Measurements from ENCODE around the gene NEDD4.
"Not testable (repeated sequence)": the region's sequence is repeated elsewhere in the genome, so short reads cannot be mapped to it uniquely, and the experiment has no call there.

Gene NEDD4

DNA sequence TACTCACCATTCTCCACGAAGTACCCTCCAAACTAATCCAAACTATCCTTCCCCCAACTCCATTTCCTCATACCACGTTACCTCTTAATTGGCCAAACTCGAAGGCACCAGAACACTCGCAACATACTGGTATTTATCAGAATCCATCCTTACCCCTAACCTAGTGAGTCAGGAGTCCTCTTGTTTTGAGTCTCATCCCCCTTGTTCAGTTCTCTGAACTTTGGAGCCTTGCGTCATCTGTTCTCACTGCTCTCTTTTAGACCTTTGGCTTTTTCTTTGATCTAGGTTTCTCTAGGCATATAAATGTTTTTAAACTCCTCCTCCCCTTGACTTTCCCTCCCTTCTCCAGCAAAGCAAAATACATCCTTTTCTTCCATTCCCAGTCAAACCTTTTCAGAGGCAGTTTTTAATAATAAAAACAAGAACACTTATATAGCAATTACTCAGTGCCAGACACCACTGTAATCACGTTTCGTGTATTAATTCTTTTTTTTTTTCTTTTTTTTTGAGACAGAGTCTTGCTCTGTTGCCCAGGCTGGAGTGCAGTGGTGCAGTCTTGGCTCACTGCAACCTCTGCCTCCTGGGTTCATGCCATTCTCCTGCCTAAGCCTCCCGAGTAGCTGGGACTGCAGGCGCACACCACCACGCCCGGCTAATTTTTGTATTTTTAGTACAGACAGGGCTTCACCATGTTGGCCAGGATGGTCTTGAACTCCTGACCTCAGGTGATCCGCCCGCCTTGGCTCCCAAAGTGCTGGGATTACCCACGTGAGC is 40.7 kb downstream of the NEDD4 start:
- not testable (repeated sequence) for DNase-seq

- DNase-seq, result not testable (repeated sequence)
These were observed 48.8 kb downstream of the NEDD4 start for GRCh38 chr15:55944606-55945005.

- no peak for DNase-seq
These were observed 51.1 kb downstream of the NEDD4 start for GRCh38 chr15:55942332-55942731.

DNA sequence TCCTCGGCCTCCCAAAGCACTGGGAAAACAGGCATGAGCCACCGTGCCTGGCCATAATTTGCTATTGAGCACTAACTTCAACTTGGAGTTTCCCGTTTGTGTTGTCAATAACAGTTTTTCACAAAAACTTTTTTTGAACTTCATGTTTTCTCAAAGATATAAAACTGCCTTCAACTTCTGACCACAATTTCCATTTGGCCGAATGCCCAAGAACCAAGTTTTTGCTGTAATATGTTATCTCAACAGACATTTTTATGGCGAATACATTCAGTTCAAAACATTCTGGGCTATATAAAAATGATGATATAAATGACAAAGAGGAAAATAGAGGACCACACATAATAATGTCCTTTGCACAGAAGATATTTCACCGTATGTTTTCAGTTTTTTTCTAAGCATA is 56.4 kb downstream of the NEDD4 start:
- no peak for DNase-seq

DNA sequence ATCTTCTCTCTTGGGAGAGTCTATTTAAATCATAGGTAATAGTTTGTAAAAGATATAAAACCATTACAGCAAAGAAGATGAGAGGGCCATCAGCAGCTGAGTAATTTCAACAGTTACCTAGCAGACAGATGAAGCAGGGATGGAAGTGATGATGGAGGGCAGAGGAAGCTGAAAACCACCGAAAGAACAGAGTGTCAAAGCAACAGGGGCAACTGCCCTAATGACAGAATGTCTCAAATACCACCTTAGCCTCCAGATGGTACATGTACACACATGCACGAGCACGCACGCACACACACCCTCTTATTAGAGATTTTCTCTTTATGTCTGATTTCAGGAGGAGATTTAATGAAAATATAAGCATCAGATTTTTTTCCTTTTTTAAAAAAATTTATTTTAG is 64.5 kb downstream of the NEDD4 start:
- no peak for DNase-seq

DNA sequence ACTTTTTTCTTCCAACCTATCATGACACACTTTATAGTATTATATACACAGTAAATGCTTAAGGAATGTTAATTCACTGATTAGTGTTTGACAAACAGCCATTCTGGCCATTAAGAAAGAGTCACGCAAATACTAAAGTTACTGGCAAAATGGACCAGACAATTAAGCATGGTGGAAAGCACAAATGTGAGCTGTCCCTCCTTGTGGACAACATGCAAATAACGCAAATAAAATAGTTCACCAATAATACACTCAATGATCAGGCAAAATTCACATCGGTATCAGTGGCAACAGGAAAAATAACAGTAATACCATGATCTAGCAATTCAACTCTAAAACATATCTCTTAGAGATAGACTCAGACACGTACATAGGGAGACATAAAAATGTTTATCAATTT is 71.7 kb downstream of the NEDD4 start:
- no peak for DNase-seq

GRCh38 chr15:55917881-55918296 is 75.5 kb downstream of the NEDD4 start:
- DNase-seq, result no peak

DNA sequence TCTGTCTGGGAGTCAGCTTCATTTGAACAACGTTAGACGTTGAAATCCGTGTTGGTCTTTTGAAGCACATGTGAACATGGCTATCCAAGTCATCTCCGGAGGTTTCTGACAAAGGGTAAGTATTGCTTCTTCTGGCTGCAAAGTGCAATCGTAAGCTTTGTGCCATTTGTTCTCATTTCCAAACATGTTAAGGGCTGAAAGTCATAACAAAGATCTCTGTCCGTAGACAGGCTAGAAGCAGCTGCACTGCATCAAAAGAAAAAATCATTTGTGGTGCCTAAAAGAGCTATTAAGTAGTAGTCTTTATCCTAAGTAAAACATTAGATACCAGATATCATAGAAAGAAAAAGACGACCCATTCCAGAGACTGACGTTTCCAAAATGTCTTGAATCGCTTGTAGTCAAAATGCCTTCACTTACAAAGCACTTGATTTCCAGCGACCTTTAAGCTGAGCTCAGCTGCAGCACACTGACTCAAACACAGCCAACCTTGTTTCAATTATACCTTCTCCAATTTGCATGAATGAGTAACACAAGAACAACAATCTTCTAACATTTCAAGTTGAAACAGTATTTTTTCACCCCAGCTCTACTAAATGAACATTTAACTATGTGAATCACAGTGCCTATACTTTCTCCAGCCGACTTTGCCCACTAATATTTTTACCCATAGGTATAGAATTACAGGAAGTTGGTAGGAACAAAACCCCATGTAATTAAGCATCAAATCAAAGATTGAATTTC is 76.6 kb downstream of the NEDD4 start:
- no peak for DNase-seq

- DNase-seq, result no peak
These were observed 77.4 kb downstream of the NEDD4 start for GRCh38 chr15:55915876-55916567.

DNA sequence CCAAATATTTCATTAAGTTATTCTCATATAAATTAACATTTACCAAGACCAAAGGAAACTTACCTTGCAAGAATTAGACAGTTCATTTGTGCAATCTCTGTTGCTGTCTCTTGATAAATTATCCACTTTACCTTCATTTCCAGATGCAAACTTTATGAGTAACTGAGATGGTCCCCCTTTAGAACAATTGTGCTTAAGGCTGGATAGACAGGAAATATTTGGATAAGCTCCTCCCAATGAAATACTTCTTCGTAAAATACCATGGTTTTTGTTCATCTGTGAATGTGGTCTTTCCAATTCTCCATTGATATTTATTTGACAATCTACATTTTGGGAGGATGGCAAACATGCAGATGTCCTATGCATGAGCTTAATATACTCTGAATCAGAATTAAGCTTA is 78.2 kb downstream of the NEDD4 start:
- DNase-seq, result no peak

DNA sequence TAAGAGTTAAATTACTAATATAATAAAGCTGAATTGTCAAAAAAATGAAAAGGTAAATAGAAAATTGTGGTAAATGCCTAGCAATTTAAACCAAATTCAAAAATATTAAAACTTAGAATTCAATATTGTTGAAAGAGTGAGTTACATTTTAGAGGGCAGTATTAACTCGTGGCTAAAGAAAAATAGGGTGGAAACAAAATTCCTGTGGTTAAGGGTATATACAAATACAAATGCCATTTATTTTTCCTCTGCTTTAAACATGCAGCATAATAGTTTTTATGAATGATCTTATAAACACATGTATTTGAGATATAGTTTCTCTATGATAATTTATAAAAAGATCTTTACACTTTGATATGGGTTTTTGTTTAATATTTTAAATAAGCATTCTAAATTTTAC is 79.0 kb downstream of the NEDD4 start:
- no peak for DNase-seq

- DNase-seq, result no peak
These were observed 80.4 kb downstream of the NEDD4 start for GRCh38 chr15:55912982-55913381.

- DNase-seq, result no peak
These were observed 84.2 kb downstream of the NEDD4 start for GRCh38 chr15:55909036-55909811.

- DNase-seq, result no peak
These were observed 85.6 kb downstream of the NEDD4 start for GRCh38 chr15:55907797-55908196.

DNA sequence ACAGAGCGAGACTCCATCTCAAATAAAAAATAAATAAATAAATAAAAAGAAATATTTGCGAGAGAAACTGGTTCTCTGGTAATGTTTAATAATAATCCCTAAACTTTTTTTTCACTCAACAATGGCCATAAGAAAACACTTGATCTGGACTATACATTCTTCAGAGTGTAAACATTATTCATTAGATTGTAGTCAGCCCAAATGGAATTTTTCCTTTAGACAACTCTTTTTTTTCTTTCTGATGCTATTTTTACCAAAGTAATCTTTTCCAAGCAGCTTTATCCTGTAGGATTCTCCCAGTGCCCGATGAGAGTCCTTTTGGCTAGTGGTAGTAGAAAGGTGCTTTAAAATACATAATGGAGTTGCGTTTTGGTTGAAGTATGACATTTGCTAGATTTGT is 90.4 kb downstream of the NEDD4 start:
- no peak for DNase-seq

GRCh38 chr15:55900019-55900418 is 93.4 kb downstream of the NEDD4 start:
- DNase-seq, result no peak

DNA sequence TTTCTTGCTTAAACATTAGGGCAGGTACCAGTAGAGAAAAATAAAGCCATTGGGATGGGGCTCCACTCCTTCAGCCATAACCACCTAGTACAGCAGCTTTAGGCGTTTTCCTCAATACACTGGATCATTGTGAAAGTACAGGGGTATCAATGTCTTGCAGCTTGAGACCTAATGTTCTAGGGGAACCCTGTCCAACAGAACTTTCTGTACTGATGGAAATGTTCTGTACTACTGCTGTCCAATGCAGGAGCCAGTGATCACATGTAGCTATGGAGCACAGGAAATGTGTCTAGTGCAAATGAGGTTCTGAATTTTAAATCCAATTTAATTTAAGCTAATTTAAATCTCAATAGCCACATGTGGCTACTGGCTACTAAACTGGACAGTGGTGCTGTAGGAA is 93.9 kb downstream of the NEDD4 start:
- DNase-seq, result no peak

DNA sequence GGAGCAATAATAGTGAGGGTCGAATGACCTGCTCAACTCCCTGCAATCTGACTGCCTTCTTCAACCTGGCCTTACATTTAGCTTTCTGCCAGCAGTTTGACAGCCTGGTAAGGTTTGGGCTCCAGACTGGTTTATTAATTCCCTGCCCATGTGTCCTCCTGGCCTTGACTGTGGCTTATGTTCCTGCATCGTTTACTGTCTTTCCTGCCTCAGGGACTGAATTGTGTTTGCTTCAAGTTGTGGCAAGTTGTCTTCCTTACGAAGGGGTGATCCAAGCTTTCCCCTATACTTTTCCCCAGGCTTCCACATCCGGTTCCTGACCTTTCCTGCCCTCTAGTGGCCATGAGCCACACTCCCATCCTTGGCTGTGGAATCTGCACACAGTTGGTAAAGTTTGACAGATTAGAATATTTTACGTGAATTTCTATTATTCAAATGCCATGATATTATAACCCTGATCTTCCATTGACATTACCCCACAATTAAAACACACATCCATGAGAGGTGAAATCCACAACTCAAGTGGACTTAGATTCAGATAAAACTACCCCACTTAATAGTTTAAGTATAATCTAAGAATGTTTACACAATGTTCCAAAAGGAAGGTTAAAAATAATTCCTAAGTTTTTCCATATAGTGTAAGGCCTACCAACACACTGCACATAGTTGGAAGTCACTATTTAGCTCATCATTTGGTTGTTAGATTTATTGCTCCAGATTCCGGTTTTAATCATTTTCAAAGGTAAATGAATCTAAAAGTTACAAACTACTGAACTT is 95.7 kb downstream of the NEDD4 start:
- DNase-seq, result no peak

DNA sequence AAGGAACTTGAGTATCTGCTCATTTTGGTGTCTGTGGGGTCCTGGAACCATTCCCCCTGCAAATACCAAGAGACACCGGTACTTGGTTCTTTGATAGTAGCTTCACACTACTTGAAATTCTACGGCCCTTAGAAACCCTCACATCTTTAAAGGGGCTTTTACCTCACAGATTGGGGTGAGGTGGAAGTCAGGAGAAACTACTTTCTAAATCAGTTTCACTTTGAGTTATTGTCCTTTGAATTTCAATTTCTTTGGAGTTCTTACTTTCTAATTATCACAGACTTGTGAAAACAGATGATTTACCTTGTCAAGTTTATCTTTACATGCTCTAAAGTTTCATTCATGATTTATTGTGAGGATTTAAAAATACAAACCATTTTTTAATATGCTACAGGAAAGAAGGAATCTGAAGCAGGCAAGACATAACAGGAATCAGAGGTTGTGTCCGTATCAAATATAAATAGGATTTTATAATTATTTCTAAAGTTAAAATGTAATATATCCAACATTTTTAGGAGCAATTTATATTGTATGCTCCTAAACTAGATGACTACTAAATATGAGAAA is 98.9 kb downstream of the NEDD4 start:
- no peak for DNase-seq

- DNase-seq, result no peak
These were observed 99.6 kb downstream of the NEDD4 start for GRCh38 chr15:55893852-55894251.

DNA sequence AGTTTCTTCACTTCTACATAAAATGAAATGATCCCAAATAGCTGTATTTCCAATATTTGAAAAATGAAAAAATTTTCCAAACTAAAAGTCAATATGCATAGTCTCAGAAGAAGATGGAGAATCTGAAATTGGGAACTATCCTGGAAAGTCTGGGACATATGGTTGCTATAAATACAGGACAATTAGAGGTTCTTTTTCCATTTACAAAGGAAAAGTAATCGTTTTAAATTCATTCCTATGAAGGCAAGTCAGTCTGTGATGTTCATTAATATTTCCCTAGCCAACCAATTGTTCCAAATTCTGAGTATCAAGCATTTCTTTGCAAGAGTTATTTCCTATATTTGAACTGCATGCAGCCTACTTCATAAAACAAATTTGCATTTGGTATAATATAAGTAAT is 102.2 kb downstream of the NEDD4 start:
- DNase-seq, result no peak

DNA sequence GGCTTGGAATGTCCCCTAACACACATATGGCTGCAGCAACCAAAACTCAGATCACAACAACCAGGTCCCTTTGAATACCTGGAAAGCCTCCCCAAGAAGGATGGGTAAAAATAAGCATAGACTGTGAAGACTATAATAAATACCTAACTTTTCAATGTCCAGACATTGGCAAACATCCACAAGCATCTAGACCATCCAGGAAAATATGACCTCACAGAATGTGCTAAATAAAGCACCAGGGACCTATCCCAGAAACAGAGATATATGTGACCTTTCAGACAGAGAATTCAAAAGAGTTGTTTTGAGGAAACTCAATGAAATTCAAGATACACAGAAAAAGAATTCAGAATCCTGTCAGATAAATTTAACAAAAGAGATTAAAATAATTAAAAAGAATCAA is 109.2 kb downstream of the NEDD4 start:
- DNase-seq, result no peak

Data from DMS153 (cell line).